CD4-positive, CD25-positive, alpha-beta regulatory T cell (primary cell): ENCODE results near the gene GHRL. TPM values are rescaled to one million over a fixed set of nuclear protein-coding genes. Genes with fewer than 3 reads are reported as not detected.

Experiments used
- ATAC-seq, 2 donors: fragments of 150-1000 bp; cut with Tn5 transposase; one replicate each; pipeline ENCODE4 v1.10.0; 2021; ENCODE audit warnings: low read depth in 2 of 2, moderate number of reproducible peaks in 2 of 2, moderate library complexity in 1 of 2
- DNase-seq, 3 donors: peaks; one replicate each; pipeline versions ENCODE4 v3.0.0 to v3.0.0-alpha.2; 2012 to 2022; ENCODE audit warnings: mixed read lengths in 1 of 3
- H3K27ac ChIP-seq: one replicate; pipeline ENCODE4 v1.7.0; 2013; ENCODE audit warnings: mild to moderate bottlenecking, low read length; ENCODE audit not compliant: insufficient read depth, poor library complexity, severe bottlenecking
- H3K27me3 ChIP-seq: one replicate; pipeline ENCODE4 v1.7.0; 2013; ENCODE audit warnings: low read length; ENCODE audit not compliant: control insufficient read depth, insufficient read depth
- H3K36me3 ChIP-seq: one replicate; pipeline ENCODE4 v1.7.0; 2013; ENCODE audit warnings: mild to moderate bottlenecking, low read length, moderate library complexity; ENCODE audit not compliant: control insufficient read depth, insufficient read depth
- H3K4me1 ChIP-seq: 2 replicates; pipeline ENCODE4 v1.7.0; 2013; ENCODE audit warnings: mild to moderate bottlenecking, low read length; ENCODE audit not compliant: insufficient read depth, control insufficient read depth, poor library complexity, severe bottlenecking
- H3K4me3 ChIP-seq: one replicate; pipeline ENCODE4 v1.7.0; 2013; ENCODE audit warnings: low read depth, mild to moderate bottlenecking, low read length, moderate library complexity
- H3K9me3 ChIP-seq, 2 experiments: 1 replicate in 1 of 2; 2 replicates in 1 of 2; pipeline ENCODE4 v1.7.0; 2013; ENCODE audit warnings: low read length in 2 of 2, mild to moderate bottlenecking in 1 of 2, moderate library complexity in 1 of 2; ENCODE audit not compliant: control insufficient read depth in 2 of 2
- H3K27ac Mint-ChIP-seq, 3 donors: one replicate each; pipeline ENCODE4 v1.8.0; 2020 to 2022; ENCODE audit warnings: mild to moderate bottlenecking in 3 of 3, mixed read lengths in 3 of 3, moderate library complexity in 2 of 3
- H3K27me3 Mint-ChIP-seq: one replicate; pipeline ENCODE4 v1.8.0; 2022; ENCODE audit warnings: mild to moderate bottlenecking, mixed read lengths
- H3K36me3 Mint-ChIP-seq: one replicate; pipeline ENCODE4 v1.8.0; 2020; ENCODE audit warnings: mixed read lengths
- H3K4me1 Mint-ChIP-seq, 4 donors: one replicate each; pipeline ENCODE4 v1.8.0; 2020 to 2022; ENCODE audit warnings: mixed read lengths in 4 of 4, mild to moderate bottlenecking in 1 of 4
- H3K4me3 Mint-ChIP-seq, 4 donors: one replicate each; pipeline ENCODE4 v1.8.0; 2020 to 2022; ENCODE audit warnings: mild to moderate bottlenecking in 4 of 4, mixed read lengths in 4 of 4, moderate library complexity in 3 of 4
- H3K9me3 Mint-ChIP-seq, 7 donors: one replicate each; pipeline ENCODE4 v1.8.0; 2020 to 2022; ENCODE audit warnings: mixed read lengths in 7 of 7, mild to moderate bottlenecking in 3 of 7, moderate library complexity in 2 of 7
- polyA plus RNA-seq, 4 donors: library from polyadenylated mRNA; unstranded; fragments of 300-500 nt; fragmentation: Illumina TruSeq; gene quantifications; one replicate each; pipeline ENCODE4 v1.2.3, GENCODE V29; 2021
- total RNA-seq: library from RNA; stranded (reverse); gene quantifications from one replicate; pipeline ENCODE4 v1.2.3, GENCODE V29; 2022

Gene GHRL
- total and polyA plus RNA-seq, 5 donors from 2014 or later = 0.47 to 1.1 (median 0.85) TPM; not detected in 1

- no peak overlapping the region for H3K4me3 Mint-ChIP-seq
- H3K36me3 Mint-ChIP-seq = peaks cover 37% of the 10 kb centered on the region
- Histone ChIP-seq H3K4me3 (no peak overlapping the region), H3K4me1 (peaks cover 16% of the 10 kb centered on the region), H3K9me3 (no peaks in the 10 kb centered on the region), H3K27ac (no peak overlapping the region), H3K27me3 (no peaks in the 10 kb centered on the region), H3K36me3 (peaks cover 77% of the 10 kb centered on the region)
- H3K27me3 Mint-ChIP-seq = no peaks in the 10 kb centered on the region
- no peaks in the 10 kb centered on the region for H3K9me3 Mint-ChIP-seq
- no peak overlapping the region for H3K27ac Mint-ChIP-seq
- peaks cover 0 to 30% (median 14%) of the 10 kb centered on the region in 4 donors for H3K4me1 Mint-ChIP-seq
- DNase-seq = no peak
- ATAC-seq = no peak
Observed at GRCh38 chr3:10315101-10315500, 22.4 kb upstream of the GHRL start.

- H3K27me3 ChIP-seq = no peaks in the 10 kb centered on the region
- H3K36me3 ChIP-seq = peaks cover 89% of the 10 kb centered on the region
- Mint-ChIP-seq H3K4me1 (peaks cover 0 to 12% (median 4%) of the 10 kb centered on the region in 4 donors), H3K27ac (no peak overlapping the region), H3K9me3 (no peaks in the 10 kb centered on the region), H3K27me3 (no peaks in the 10 kb centered on the region), H3K36me3 (peaks cover 46% of the 10 kb centered on the region), H3K4me3 (no peak overlapping the region)
- ATAC-seq (no peak), DNase-seq (no peak)
- H3K4me1 ChIP-seq = no peaks in the 10 kb centered on the region
- no peaks in the 10 kb centered on the region for H3K9me3 ChIP-seq
- no peak overlapping the region for H3K27ac ChIP-seq
- H3K4me3 ChIP-seq = no peak overlapping the region
Observed at GRCh38 chr3:10312861-10313260, 20.1 kb upstream of the GHRL start.

GRCh38 chr3:10312391-10312790 lies 19.6 kb upstream of the GHRL start:
- H3K4me1 Mint-ChIP-seq = peaks cover 0 to 8% (median 4%) of the 10 kb centered on the region in 4 donors
- no peak overlapping the region for H3K27ac Mint-ChIP-seq
- H3K27me3 ChIP-seq = no peaks in the 10 kb centered on the region
- no peaks in the 10 kb centered on the region for H3K27me3 Mint-ChIP-seq
- no peaks in the 10 kb centered on the region for H3K9me3 Mint-ChIP-seq
- no peak overlapping the region for H3K27ac ChIP-seq
- H3K36me3 Mint-ChIP-seq = peaks cover 48% of the 10 kb centered on the region
- H3K4me3 ChIP-seq = no peak overlapping the region
- H3K36me3 ChIP-seq = peaks cover 89% of the 10 kb centered on the region
- no peaks in the 10 kb centered on the region for H3K9me3 ChIP-seq
- no peak for DNase-seq
- no peak for ATAC-seq
- no peaks in the 10 kb centered on the region for H3K4me1 ChIP-seq
- H3K4me3 Mint-ChIP-seq = no peak overlapping the region

GRCh38 chr3:10311710-10312109 lies 19.0 kb upstream of the GHRL start:
- Histone ChIP-seq H3K27me3 (no peaks in the 10 kb centered on the region), H3K4me1 (no peaks in the 10 kb centered on the region), H3K27ac (no peak overlapping the region), H3K36me3 (peaks cover 88% of the 10 kb centered on the region), H3K9me3 (no peaks in the 10 kb centered on the region), H3K4me3 (no peak overlapping the region)
- H3K4me1 Mint-ChIP-seq = peaks cover 0 to 4% (median 3%) of the 10 kb centered on the region in 4 donors
- no peaks in the 10 kb centered on the region for H3K9me3 Mint-ChIP-seq
- peaks cover 49% of the 10 kb centered on the region for H3K36me3 Mint-ChIP-seq
- H3K4me3 Mint-ChIP-seq = no peak overlapping the region
- DNase-seq (no peak), ATAC-seq (no peak)
- no peaks in the 10 kb centered on the region for H3K27me3 Mint-ChIP-seq
- H3K27ac Mint-ChIP-seq = no peak overlapping the region

- no peaks in the 10 kb centered on the region for H3K27me3 Mint-ChIP-seq
- Histone ChIP-seq H3K4me1 (no peaks in the 10 kb centered on the region), H3K36me3 (peaks cover 88% of the 10 kb centered on the region), H3K27me3 (no peaks in the 10 kb centered on the region), H3K27ac (no peak overlapping the region), H3K9me3 (no peaks in the 10 kb centered on the region), H3K4me3 (no peak overlapping the region)
- H3K27ac Mint-ChIP-seq = no peak overlapping the region
- peaks cover 58% of the 10 kb centered on the region for H3K36me3 Mint-ChIP-seq
- H3K4me1 Mint-ChIP-seq = peaks cover 3 to 5% (median 4%) of the 10 kb centered on the region in 4 donors
- no peak overlapping the region for H3K4me3 Mint-ChIP-seq
- no peak for DNase-seq
- H3K9me3 Mint-ChIP-seq = no peaks in the 10 kb centered on the region
- ATAC-seq = no peak
Observed at GRCh38 chr3:10310578-10310977, 17.8 kb upstream of the GHRL start.

- no peak overlapping the region for H3K4me3 ChIP-seq
- peak overlapping the region in 1 of 3 donors; percentile 36 for H3K27ac Mint-ChIP-seq
- no peak overlapping the region for H3K4me3 Mint-ChIP-seq
- H3K27ac ChIP-seq = no peak overlapping the region
- DNase-seq = no peak
- no peak for ATAC-seq
- H3K36me3 Mint-ChIP-seq = peaks cover 60% of the 10 kb centered on the region
- peaks cover 89% of the 10 kb centered on the region for H3K36me3 ChIP-seq
- H3K9me3 ChIP-seq = no peaks in the 10 kb centered on the region
- no peaks in the 10 kb centered on the region for H3K4me1 ChIP-seq
- H3K9me3 Mint-ChIP-seq = no peaks in the 10 kb centered on the region
- H3K27me3 ChIP-seq = no peaks in the 10 kb centered on the region
- no peaks in the 10 kb centered on the region for H3K27me3 Mint-ChIP-seq
- peaks cover 3 to 5% (median 4%) of the 10 kb centered on the region in 4 donors for H3K4me1 Mint-ChIP-seq
Observed at GRCh38 chr3:10309736-10310135, 17.0 kb upstream of the GHRL start.

- no peak overlapping the region for H3K4me3 Mint-ChIP-seq
- DNase-seq (no peak), ATAC-seq (no peak)
- Histone ChIP-seq H3K9me3 (no peaks in the 10 kb centered on the region), H3K27ac (no peak overlapping the region), H3K27me3 (no peaks in the 10 kb centered on the region), H3K36me3 (peaks cover 90% of the 10 kb centered on the region), H3K4me1 (no peaks in the 10 kb centered on the region), H3K4me3 (no peak overlapping the region)
- H3K27me3 Mint-ChIP-seq = no peaks in the 10 kb centered on the region
- H3K36me3 Mint-ChIP-seq = peaks cover 54% of the 10 kb centered on the region
- H3K4me1 Mint-ChIP-seq = peaks cover 2 to 5% (median 3%) of the 10 kb centered on the region in 4 donors
- H3K9me3 Mint-ChIP-seq = no peaks in the 10 kb centered on the region
- no peak overlapping the region for H3K27ac Mint-ChIP-seq
Observed at GRCh38 chr3:10308678-10309077, 15.9 kb upstream of the GHRL start.

GRCh38 chr3:10306156-10306555 lies 13.4 kb upstream of the GHRL start:
- DNase-seq (no peak), ATAC-seq (no peak)
- H3K27me3 ChIP-seq = no peaks in the 10 kb centered on the region
- peaks cover 90% of the 10 kb centered on the region for H3K36me3 ChIP-seq
- no peak overlapping the region for H3K4me3 ChIP-seq
- no peaks in the 10 kb centered on the region for H3K9me3 ChIP-seq
- H3K4me1 ChIP-seq = no peaks in the 10 kb centered on the region
- H3K27ac ChIP-seq = no peak overlapping the region
- Mint-ChIP-seq H3K36me3 (peaks cover 52% of the 10 kb centered on the region), H3K4me1 (peaks cover 4 to 6% (median 4%) of the 10 kb centered on the region in 4 donors), H3K27me3 (no peaks in the 10 kb centered on the region), H3K27ac (peak overlapping the region in 1 of 3 donors; percentile 29), H3K4me3 (no peak overlapping the region), H3K9me3 (no peaks in the 10 kb centered on the region)
